HG02571 (cell line): ENCODE results near the gene AREL1.

Experiments
- ATAC-seq: cut with Tn5 transposase; IDR thresholded peaks from one replicate; pipeline ENCODE4 v1.9.1; 2021; ENCODE audit warnings: mild to moderate bottlenecking, moderate library complexity; ENCODE audit not compliant: unreplicated experiment

Gene AREL1

DNA sequence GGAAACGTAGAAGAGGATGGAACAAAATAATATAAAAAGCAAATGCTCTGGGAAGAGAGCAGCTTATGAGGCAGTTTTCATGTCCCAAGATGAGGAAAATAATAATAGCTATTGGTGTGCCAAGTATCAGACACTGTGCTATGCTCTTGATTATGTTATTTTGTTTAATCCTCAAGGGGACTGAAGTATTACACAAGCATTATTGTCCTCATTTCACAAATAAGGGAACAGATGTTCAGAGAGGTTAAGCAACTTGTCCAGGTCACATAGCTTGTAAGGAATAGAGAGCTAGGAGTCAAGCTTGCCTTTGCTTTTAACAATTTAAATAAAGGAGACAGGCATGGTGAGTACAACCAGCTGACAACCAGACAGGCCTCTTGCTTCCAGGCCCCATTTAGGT lies 73.9 kb downstream of the AREL1 start:
- no peak for ATAC-seq

DNA sequence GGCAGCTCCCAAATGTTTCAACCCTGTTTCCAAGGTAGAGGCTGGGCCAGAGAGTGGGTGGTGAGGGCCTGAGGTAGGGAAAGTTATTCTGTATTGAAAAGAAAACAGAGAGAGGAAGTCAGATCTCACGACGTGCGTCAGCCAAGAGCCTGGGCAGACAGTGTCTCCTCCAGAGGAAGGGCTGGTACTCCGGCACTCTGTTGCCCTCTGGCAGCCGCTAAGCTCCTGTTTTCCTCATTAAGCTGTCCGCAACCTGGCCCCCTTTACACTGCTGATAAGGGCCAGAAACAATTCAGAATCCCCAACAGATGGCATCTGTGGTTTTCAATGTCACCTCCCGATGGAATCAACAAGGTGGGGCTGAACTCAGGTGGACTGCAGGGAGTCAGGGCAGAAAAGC lies 74.8 kb downstream of the AREL1 start:
- no peak for ATAC-seq

DNA sequence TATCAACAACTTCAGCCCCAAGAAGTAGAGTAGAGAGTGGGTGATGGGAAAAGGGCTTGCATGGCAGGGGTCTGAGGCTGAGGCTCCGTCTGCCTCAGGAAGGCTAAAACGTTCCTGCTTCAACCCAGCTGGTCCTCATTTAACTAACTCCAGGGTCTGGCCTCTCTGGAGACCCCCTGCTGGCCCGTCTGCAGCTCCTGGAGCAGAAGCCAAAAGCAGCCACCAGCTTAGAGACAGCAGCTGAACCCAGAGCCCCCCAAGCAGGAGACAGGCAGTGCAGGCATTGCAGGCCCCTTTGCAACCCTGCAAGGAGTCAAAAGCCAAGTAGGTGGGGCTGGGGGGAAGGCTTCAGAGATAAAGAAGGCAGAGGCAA lies 75.7 kb downstream of the AREL1 start:
- ATAC-seq: no peak

DNA sequence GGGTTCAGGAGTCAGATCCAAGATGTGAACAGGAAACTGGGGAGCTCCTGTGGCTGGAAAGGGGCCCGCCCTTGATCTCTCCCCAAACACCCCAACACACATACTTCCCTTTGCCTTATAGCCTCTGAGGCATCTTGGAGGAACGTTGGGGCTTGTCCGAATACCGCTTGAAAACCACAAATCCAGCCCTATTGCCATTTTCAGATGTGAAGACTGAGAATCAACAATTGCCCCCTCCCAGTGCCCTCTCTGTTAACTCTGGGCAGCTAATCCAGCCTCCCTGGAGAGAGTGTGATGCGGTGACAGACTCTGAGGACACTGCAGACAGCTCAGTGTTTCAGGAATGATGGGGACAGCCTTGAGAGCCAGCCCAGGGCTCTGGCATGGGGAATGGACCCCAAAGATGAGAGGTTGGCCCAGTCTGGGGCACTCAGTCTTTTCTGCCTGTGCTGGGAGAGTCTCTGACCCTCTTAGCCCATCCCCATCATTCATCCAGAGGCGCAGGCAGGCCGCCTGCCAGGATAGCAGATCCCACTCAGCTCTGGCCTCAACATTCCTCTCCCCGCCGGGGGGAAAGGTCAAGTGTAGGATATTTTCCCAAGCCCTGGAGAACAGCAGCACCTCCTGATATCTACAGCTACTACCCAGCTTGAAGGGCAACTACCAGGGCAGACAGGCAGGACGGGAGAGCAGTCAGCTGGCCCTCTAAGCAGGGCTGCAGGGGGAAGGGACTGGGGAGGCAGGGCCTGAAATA lies 76.3 kb downstream of the AREL1 start:
- no peak for ATAC-seq

- ATAC-seq: no peak
Observed at GRCh38 chr14:74635847-74636246, 77.0 kb downstream of the AREL1 start.

DNA sequence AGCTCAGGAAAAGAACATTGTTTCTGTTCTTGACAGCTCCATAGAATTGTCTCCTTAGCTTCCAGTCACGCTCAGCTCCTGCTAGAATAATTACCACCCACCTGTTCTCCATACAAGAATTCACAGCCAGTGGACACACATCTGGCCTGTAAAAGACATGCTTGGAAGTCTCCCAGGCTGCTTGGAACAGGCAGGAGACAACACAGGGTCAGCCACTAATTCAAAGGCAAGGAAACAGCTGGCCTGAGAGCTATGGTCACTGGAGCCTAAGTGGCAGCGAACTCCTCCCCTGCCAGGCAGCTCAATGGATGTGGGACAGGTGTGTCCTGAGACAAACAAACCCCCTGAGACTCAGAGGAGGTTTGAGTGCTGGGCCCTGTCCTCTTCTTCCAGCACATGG lies 77.9 kb downstream of the AREL1 start:
- ATAC-seq: no peak

DNA sequence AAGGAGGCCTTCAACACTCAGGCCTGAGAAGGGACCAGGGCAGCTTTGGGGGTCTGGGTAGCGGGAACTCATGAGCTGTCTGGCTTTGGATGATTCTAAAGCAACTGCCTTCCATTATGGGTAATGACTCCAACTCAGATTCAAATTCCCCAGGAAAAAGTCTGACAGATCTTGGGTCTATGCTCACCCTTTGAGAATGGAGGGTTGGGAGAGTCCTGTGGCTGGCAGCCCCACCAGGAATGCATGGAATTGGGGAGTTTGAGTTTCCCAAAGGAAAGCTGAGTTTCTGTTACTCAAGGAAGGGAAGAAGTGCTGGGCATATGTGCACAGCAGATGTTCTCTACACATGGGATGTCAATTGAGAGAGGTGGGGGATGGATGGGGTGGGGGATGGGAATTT lies 78.4 kb downstream of the AREL1 start:
- ATAC-seq: no peak

DNA sequence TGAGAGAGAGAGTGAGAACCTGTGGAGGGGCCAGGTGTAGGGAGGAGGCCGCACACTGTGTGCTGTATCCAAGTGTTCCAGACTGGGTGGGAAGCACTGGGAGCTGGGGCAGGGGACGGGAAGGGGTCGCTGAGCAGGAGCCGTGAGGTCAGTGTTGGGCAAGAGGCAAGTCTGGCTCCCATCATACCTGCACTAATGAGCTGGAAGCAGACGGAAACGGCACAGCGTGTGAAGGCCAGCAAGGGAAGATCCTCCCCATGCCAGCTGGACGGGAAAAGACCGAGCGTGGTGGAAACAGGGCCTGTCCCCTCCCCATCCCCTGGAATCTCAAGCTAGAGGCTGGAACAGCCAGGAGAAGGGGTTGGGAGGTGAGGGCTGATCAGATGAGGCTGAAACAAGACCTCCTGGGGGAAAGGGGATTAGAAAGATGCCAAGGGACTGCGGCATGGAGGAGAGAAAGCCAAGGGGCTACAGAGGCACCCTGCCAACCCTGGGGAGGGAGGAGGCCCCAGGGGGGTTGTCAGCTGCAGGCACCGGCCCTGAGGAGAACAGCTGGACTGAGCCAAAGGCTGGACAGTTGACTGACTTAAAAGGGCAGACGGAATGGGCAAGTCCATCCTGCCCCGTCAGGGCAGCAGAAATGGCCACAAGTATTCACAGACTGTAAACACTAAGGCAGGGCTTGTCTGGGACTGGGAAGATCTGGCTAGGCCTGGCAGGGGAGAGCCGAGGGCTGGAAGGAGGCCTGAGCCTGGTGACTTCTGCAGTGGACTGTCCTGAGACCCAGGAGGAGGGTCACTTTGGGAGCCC lies 81.8 kb downstream of the AREL1 start:
- no peak for ATAC-seq

GRCh38 chr14:74628418-74628817 lies 84.5 kb downstream of the AREL1 start:
- ATAC-seq: no peak

GRCh38 chr14:74627076-74627475 lies 85.8 kb downstream of the AREL1 start:
- no peak for ATAC-seq

GRCh38 chr14:74622257-74622656 lies 90.6 kb downstream of the AREL1 start:
- ATAC-seq: no peak

- no peak for ATAC-seq
Observed at GRCh38 chr14:74621556-74621955, 91.3 kb downstream of the AREL1 start.

- ATAC-seq: no peak
Observed at GRCh38 chr14:74620923-74621322, 92.0 kb downstream of the AREL1 start.

- no peak for ATAC-seq
Observed at GRCh38 chr14:74620497-74620921, 92.4 kb downstream of the AREL1 start.

GRCh38 chr14:74619672-74620131 lies 93.2 kb downstream of the AREL1 start:
- ATAC-seq: no peak

DNA sequence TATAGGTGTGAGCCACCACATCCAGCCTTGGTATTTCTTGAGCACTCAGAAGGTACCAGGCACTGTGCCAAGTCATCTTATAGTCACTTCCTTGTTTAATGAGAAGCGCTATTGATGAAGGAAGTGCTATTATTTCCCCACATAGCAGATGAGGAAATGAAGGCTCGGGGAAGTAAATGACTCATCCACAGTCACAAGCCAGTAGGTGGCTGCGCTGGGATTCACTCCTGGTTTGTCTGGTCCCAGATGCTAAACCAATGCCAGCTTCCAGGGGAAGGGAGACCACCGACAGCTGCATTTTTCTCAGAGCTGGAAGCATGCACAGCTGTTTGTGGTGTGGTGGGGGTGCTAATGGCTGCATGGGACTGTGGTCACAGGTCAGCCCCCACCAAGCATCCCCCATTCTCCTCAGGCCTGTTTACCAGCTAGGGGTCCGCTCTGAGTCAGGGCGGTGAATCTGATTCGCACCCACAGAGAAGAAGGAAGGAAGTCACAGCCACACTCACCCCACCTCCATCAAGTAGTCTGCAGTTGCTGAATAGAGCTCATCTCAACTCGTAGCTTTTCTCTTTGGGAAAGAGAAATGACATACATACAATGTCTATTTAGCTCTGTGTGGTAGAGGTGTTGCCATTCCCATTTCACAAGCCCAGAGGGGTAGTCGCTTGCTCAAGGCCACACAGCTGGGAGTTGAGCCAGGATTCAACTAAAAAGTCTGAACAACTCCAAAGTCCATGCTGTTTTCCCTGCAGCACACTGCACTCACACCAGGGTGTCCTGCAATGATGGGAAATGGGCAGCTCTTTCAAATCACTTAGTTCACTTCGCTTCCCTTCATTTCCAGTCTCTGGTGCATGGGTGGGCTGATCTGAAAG lies 94.6 kb downstream of the AREL1 start:
- no peak for ATAC-seq

GRCh38 chr14:74616996-74617700 lies 95.7 kb downstream of the AREL1 start:
- no peak for ATAC-seq

- no peak for ATAC-seq
Observed at GRCh38 chr14:74616507-74616906, 96.4 kb downstream of the AREL1 start.

GRCh38 chr14:74615735-74616134 lies 97.1 kb downstream of the AREL1 start:
- ATAC-seq: no peak
